GM12801 (cell line): ENCODE data around the gene TMEM183A.

ENCODE experiments used
- TF ChIP-seq, protein P1 (sequence below): IDR thresholded peaks from one replicate; pipeline ENCODE4 v1.5.1; 2011; ENCODE audit warnings: control low read depth; ENCODE audit not compliant: insufficient read length; ENCODE audit errors: extremely low read depth

The TMEM183A gene

DNA sequence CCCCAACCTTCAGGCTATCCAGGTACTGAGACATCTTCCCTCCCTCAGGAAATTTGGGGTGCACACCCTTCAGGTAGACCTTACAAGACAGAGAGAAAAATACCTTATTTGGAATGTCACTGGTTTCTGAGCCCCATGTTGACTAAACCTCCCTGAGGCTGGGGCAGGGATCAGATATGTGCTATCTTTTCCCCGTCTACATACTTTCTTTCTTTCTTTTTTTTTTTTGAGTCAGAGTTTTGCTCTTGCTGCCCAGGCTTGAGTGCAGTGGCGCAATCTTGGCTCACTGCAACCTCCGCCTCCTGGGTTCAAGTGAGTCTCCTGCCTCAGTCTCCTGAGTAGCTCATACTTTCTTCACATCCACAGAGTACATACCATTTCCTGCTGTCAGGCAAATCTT, 41.8 kb upstream of the TMEM183A start:
- TF ChIP-seq, protein P1, sequence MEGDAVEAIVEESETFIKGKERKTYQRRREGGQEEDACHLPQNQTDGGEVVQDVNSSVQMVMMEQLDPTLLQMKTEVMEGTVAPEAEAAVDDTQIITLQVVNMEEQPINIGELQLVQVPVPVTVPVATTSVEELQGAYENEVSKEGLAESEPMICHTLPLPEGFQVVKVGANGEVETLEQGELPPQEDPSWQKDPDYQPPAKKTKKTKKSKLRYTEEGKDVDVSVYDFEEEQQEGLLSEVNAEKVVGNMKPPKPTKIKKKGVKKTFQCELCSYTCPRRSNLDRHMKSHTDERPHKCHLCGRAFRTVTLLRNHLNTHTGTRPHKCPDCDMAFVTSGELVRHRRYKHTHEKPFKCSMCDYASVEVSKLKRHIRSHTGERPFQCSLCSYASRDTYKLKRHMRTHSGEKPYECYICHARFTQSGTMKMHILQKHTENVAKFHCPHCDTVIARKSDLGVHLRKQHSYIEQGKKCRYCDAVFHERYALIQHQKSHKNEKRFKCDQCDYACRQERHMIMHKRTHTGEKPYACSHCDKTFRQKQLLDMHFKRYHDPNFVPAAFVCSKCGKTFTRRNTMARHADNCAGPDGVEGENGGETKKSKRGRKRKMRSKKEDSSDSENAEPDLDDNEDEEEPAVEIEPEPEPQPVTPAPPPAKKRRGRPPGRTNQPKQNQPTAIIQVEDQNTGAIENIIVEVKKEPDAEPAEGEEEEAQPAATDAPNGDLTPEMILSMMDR: no peak

DNA sequence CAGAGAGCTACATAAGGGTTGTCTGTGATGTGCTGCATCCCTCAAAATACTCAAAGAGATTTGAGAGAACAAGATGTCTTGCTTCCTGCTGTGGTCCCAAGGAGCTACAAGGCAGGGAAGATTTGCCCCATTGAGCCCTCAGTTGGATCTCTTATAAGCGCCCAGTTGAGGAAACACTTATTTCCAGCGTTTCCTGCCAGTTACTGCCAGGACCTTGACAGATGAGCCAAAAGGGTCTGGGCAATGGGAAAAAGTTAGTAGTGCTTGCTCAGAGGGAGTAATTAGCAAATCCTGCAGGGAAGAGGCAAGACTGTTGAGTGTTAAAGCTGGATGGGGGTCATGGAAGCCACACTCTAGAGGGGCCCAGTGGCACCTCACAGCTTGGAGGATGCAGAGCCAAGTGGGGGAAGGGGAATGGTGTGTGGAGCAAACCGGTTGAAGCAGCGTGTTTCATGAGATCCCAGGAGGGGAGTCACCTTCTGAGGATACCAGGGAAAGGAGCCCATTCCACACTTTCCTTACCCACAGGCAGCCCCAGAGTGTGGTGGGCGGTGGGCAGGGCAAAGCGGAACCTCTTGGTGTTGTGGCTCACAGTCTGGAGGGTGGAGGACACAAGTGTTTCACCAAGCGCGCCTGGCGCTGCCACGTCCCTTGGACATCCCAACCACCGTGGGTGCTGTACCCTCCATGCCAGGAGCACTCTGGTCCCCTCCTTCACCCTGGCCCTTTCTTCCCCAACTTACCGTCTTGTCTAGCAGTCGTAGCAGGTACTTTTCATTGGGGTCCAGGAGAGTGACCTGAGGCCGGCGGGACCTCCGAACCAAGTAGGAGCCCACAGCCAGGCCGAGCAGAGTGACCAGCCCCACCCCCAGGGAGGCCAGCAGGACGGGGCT, 40.9 kb upstream of the TMEM183A start:
- TF ChIP-seq, protein P1: no peak

DNA sequence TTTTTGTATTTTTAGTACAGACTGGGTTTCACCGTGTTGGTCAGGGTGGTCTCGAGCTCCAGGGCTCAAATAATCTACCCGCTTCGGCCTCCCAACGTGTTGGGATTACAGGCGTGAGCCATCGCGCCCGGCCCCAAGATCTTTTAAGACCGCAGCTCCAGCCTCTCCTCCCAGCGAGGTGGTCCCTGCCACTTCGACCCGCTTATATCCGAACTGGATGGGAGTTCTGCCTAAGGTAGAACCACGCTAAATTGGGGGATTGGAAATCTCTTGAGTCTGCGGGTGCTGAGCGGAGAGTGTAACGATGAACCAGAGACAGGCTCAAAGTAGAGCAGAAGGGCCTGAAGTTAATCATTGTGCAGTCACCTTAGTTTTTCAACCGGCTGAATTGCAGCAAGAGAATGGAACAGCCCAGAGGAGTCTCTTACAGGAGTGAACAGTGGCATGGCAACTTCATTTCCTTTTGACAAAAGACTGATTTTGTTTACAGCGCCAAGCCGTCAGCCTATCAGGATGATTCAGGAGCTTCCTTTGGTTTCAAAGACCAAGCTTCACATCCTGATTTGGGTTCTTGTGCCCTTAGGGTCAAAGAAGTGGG, 39.4 kb upstream of the TMEM183A start:
- TF ChIP-seq, protein P1: no peak

DNA sequence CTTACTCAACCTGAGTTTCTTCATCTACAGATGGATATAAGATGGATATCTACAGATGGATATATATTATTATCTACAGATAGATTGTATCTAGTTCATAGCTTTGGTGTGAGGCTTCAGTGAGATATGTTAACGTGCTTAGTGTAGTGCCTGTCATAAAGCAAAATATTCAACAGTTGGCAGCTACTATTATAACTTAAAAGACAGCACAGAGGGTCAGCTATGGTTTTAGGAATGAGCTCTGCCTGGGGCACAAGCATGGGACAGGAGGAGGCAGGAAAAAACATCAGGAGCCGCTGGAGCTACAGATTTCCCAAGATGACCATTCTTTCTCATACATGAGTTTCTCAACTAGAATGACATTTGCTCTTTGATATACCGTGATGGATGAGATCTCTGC, 38.8 kb upstream of the TMEM183A start:
- TF ChIP-seq, protein P1: no peak

DNA sequence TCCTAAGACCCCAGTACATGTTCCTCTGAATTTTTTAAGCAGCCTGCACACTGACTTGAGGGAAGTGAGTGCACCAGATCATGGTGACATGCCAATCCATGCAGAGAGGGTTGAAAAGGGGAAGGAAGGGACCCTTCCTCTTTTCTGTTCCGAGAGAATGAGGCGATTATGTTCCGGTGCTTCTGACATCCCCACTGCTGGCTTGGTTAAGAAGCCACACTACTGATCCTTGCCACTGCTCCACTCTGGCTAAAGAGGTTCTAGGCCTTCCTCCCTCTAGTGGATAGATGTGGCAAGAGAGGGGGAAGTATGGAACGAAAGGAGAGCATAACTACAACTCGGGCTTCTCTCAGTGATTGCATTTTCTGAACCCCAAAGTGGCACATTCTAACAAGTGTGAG, 38.3 kb upstream of the TMEM183A start:
- TF ChIP-seq, protein P1: no peak

DNA sequence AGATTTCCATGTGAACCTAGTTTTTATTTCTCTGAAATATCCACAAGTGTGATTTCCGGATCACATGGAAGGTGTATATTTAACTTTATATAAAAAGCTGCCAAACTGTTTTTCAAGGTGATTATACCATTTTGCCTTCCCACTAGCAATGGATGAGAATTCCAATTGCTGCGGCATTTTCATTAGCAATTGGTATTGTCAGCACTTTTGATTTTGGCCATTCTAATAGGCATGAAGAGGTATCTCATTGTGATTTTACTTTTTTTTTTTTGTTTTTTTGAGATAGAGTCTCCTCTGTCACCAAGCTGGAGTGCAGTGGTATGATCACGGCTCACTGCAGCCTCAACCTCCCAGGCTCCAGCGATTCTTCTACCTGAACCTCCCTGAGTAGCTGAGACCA, 35.1 kb upstream of the TMEM183A start:
- TF ChIP-seq, protein P1: no peak

DNA sequence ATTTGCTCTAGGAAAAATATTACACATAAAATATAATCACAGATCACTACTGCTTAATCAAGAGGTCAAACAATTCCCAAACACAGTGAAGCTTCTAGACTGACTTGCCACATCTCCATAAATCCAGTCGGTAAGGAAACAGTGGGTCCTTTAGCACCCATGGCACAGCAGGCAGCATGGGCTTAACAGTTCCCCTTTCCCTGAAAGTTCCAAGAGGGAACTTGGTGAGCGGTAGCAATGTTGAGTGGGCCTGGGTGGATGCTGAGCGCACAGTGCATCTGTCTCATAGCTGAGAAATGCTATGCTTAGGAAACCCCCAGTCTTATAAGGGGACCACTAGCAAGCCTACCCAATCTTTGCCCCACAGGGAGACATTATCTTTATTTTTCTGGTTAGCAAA, 32.3 kb upstream of the TMEM183A start:
- TF ChIP-seq, protein P1: no peak
